AG09319 (cell line): ENCODE measurements around the gene ANLN.

Experiments used
- DNase-seq: peaks from one replicate; pipeline ENCODE4 v3.0.0-alpha.2; 2010; ENCODE audit warnings: low read depth; ENCODE audit errors: extremely low read depth
- TF ChIP-seq, protein P1 (sequence below): IDR thresholded peaks from 2 replicates; pipeline ENCODE4 v1.5.1; 2011; ENCODE audit warnings: low read depth, mild to moderate bottlenecking, inconsistent platforms, low read length, moderate library complexity

Gene ANLN

DNA sequence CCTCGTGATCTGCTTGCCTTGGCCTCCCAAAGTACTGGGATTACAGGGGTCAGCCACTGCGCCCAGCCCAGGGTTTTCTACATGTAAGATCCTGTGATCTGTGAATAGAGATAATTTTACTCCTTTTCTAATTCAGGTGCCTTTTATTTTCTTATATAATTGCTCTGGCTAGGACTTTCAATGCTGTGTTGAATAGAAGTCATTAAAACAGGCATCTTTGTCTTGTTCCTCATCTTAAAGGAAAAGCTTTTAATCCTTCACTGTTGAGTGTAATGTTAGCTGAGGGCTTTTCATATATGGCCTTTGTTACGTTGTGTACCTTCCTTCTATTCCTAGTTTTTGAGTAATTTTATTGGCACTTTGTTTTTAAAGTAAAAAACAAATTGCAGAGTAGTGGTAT, 26.6 kb downstream of the ANLN start:
- TF ChIP-seq, protein P1, sequence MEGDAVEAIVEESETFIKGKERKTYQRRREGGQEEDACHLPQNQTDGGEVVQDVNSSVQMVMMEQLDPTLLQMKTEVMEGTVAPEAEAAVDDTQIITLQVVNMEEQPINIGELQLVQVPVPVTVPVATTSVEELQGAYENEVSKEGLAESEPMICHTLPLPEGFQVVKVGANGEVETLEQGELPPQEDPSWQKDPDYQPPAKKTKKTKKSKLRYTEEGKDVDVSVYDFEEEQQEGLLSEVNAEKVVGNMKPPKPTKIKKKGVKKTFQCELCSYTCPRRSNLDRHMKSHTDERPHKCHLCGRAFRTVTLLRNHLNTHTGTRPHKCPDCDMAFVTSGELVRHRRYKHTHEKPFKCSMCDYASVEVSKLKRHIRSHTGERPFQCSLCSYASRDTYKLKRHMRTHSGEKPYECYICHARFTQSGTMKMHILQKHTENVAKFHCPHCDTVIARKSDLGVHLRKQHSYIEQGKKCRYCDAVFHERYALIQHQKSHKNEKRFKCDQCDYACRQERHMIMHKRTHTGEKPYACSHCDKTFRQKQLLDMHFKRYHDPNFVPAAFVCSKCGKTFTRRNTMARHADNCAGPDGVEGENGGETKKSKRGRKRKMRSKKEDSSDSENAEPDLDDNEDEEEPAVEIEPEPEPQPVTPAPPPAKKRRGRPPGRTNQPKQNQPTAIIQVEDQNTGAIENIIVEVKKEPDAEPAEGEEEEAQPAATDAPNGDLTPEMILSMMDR: no peak
- DNase-seq: no peak

DNA sequence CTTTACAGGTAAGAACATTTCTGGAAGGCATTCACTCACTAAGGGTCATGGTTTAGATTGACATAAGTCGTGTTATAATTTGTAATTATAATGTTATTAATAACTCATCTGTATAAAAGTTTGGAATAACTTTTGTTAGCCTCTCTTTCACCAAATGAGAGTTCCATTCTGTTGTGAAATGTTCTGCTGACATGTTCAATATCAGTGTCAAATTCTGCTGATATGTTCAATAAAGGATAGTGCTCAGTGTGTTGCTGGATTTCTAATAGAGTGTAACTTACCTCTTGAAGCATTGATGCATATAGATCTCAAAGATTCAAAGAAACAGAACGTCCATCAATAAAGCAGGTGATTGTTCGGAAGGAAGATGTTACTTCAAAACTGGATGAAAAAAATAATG, 30.6 kb downstream of the ANLN start:
- TF ChIP-seq, protein P1: no peak
- DNase-seq: no peak

DNA sequence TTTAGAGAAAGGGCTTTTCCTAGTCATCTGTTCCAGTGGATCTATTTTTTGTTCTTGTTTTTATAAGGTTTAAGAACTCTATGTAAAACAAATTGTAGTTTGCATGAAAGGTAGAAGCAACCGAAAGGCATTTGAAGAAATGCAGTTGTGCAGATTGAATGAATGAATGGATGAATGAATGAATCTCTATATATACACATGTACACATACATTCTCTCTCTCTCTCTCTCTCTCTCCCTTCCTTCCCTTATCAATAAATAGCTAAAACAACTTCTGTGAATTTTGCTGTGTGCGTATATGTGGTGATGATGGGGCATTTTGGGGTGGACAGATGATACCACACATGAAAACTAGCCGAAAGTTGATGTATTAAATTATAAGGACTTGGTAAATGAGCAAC, 32.4 kb downstream of the ANLN start:
- DNase-seq: no peak
- TF ChIP-seq, protein P1: no peak

DNA sequence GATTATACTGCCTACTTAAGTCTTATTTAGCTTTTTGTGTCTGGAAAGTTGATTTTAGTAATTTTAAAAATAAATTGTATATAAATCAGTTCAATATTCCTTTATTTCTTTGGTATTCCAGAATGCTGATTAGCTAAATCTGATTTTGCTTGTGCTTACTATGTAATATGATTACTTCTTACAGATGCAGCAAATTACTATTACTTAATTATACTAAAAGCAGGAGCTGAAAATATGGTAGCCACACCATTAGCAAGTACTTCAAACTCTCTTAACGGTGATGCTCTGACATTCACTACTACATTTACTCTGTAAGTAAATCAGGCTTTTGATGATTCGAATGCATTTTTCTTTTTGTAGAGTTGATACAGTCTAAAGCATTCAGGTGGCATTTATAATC, 34.0 kb downstream of the ANLN start:
- TF ChIP-seq, protein P1: no peak
- DNase-seq: no peak

DNA sequence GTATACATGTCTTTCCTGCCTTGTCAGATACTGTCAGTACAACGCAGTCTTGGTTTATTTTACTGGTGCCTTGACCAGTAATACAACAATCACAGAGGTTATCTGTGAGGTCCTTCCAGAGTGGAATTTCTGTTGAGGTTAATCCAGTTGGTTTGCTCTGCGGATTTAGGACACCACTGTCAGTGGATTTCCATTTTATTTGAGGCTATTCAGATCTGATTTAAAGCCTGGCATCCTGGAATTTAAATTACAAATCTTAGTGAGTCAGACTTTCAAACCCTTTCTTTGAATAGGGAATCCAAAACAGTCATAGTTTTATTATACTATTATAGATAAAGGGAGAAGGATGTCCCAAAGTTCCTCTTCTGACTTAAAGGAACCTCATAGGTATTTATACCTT, 40.5 kb downstream of the ANLN start:
- DNase-seq: no peak
- TF ChIP-seq, protein P1: no peak

DNA sequence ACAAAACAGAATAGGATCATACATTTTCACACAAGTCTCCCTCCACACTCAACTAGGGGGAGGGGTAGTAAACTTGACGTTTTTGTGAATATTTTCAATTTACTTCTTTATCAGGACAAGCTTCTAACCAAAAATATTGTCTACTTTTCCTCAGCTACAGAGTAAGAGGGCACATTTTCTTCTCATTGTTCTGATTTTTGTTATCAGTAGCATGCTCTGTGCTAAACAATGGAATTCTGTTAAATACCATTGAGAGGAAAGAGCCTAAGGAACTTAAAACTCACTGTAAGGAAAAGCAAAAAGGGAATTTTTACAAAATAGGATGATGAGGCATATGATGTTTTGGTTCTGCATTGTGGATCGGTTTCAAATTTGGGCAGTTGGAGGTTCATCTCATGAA, 41.2 kb downstream of the ANLN start:
- no peak for DNase-seq

DNA sequence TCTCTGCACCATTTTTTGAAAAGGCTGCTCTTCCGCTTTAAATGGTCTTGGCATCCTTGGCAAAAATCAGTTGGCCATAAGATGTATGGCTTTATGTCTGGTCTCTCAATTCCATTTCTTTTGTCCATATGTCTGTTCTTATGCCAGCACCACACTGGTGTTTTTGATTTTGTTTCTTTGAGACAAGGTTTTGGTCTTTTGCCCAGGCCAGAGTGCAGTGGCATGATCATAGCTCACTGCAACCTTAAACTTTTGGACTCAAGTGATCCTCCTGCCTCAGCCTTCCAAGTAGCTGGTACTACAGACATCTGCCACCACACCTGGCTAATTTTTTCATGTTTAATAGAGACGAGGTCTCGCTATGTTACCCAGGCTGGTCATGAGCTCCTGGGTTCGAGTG, 48.5 kb downstream of the ANLN start:
- no peak for DNase-seq
- TF ChIP-seq, protein P1: no peak

More for the DNA sequence above, 41.2 kb downstream of the ANLN start:
- TF ChIP-seq, protein P1: no peak
